GM10266 (cell line): ENCODE results near the gene PDE4B.

Experiments
- DNase-seq: peaks from one replicate; pipeline ENCODE4 v3.0.0; 2012; ENCODE audit errors: extremely low spot score
- CTCF ChIP-seq: IDR thresholded peaks from 2 replicates; pipeline ENCODE4 v1.5.1; 2012; ENCODE audit warnings: mild to moderate bottlenecking, low read depth; ENCODE audit not compliant: control insufficient read depth, insufficient read depth; ENCODE audit errors: missing control alignments

PDE4B gene

GRCh38 chr1:66240491-66241484 lies 448.1 kb downstream of the PDE4B start:
- DNase-seq = no peak
- TF ChIP-seq CTCF = no peak

- peak; percentile 100 for TF ChIP-seq CTCF
- peak; percentile 55 for DNase-seq
These were observed 450.2 kb downstream of the PDE4B start for GRCh38 chr1:66242646-66243547.

GRCh38 chr1:66243548-66244130 lies 450.9 kb downstream of the PDE4B start:
- DNase-seq = no peak
- TF ChIP-seq CTCF = no peak

- no peak for TF ChIP-seq CTCF
- DNase-seq = no peak
These were observed 451.7 kb downstream of the PDE4B start for GRCh38 chr1:66244429-66244828.

GRCh38 chr1:66245691-66246090 lies 453.0 kb downstream of the PDE4B start:
- TF ChIP-seq CTCF = no peak
- no peak for DNase-seq

- TF ChIP-seq CTCF = no peak
- no peak for DNase-seq
These were observed 453.9 kb downstream of the PDE4B start for GRCh38 chr1:66246351-66247269.
